NCI-H345 treated with DMSO at 0.1 percent for 48 hours (cell line): ENCODE results near the gene OR2W1.

ENCODE experiments used
- DNase-seq: peaks from one replicate; lab custom pipeline; 2025; ENCODE audit not compliant: unreplicated experiment; lab: John Stamatoyannopoulos, UW

Gene OR2W1

DNA sequence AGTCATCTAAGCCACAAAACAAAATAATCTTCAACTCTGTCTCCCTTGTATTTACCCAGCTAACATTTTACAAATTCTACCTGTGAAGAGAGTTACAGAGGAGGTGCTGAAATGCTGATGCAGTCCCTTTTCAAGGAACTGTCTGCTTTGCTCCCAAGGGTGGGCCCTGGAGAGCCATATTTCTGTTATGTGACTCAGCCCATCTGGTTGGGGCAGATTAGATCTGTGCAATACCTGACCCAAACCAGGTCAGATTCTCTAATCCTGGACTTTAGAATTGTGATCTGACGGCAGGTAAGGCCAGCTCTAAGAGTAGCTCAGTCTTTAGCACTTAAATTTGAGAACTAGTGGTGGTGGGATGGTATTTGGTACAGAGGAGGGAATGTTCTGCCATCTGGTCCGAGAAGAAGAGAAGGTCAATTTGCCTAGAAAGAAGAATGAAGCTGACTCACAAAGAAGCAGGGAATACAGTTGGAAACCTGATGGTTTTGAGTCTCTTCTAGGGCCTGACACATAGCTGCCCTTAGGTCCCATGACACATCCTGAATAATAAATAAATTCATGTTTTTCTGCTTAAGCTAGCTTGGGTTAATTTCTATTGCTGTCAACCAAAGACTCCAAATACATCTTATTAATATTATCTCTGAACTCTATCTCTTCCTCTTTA is 48.0 kb downstream of the OR2W1 start:
- no peak for DNase-seq

DNA sequence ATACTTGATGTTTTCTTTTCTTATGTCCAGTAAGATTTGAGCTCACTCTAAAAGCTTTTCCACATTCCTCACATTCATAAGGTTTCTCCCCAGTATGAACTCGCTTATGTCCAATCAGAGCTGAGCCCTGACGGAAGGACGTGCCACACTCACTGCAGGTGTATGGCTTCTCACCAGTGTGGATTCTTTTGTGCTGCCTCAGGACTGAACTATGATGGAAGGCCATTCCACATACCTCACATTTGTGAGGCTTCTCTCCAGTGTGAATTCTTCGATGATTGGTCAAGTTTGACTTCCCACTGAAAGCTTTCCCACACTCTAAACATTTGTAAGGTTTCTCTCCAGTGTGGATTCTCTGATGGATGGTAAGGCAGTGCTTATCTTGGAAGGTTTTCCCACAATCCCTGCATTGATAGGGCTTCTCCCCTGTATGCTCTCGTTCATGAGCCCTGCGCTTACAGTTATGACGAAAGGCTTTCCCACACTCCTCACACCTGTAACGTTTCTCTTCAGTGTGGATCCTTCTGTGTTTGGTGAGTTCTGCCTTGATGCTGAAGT is 49.8 kb downstream of the OR2W1 start:
- DNase-seq = no peak
